Measurements from ENCODE around the gene COL2A1.

DNA sequence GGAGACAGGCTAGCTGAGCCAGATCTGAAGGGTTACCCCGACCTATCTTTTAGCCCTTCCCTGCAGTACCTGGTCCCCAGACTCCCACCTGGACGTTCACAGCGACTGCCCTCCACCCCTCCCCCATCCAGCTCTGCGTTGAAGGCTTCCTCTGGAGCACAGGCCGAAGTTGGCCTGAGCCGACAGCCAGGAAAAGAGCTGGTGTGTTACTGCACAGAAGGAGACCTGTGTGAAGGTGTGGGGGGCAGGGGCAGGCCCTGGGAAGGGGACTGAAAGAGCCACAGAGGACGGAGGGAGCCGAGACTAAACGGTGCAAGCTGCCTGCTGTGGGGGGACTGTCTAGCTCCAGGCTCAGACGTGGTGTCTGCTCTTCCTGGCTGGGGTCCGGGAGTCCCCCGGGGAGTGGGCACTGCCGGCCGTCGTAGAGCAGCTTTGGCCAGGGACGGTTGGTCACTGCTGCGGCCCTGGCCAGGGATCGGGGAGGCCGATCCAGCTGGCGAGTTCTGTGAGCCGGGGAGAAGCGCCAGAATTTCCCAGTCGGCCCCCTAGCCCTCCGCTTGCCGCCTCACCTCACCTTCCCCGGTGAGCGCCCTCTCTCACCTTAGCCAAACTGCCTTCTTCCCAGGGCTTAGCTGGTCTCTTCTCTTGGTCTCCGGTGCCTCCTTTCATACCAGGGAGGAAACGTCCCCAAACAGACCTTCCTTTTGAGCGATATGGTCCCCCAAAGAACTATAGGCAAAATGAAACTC is 899 bp upstream of the COL2A1 start:
- TF ChIP-seq, protein P1, sequence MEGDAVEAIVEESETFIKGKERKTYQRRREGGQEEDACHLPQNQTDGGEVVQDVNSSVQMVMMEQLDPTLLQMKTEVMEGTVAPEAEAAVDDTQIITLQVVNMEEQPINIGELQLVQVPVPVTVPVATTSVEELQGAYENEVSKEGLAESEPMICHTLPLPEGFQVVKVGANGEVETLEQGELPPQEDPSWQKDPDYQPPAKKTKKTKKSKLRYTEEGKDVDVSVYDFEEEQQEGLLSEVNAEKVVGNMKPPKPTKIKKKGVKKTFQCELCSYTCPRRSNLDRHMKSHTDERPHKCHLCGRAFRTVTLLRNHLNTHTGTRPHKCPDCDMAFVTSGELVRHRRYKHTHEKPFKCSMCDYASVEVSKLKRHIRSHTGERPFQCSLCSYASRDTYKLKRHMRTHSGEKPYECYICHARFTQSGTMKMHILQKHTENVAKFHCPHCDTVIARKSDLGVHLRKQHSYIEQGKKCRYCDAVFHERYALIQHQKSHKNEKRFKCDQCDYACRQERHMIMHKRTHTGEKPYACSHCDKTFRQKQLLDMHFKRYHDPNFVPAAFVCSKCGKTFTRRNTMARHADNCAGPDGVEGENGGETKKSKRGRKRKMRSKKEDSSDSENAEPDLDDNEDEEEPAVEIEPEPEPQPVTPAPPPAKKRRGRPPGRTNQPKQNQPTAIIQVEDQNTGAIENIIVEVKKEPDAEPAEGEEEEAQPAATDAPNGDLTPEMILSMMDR (IDR thresholded peaks at IDR 0.05) = no peak
- TF ChIP-seq POLR2A (IDR thresholded peaks at IDR 0.05) = no peak
